Loucy (cell line): Measurements from ENCODE around the gene GMEB2.

Source experiments
- H2AFZ ChIP-seq: fragments of 200-600 bp; sonication (generic); 2 replicates; pipeline ENCODE4 v1.6.0; 2016; ENCODE audit warnings: antibody characterized with exemption, mild to moderate bottlenecking, low read length, moderate library complexity
- H3F3A ChIP-seq: fragments of 200-600 bp; 2 replicates; pipeline ENCODE4 v1.6.0; 2016; ENCODE audit warnings: antibody characterized with exemption, low read depth, mild to moderate bottlenecking
- H3K27me3 ChIP-seq: fragments of 200-600 bp; sonication (generic); 2 replicates; pipeline ENCODE4 v1.6.1; 2014; ENCODE audit warnings: low read length, mild to moderate bottlenecking; ENCODE audit not compliant: insufficient read depth, poor library complexity, severe bottlenecking
- H3K36me3 ChIP-seq: fragments of 200-600 bp; sonication (generic); 2 replicates; pipeline ENCODE4 v1.6.1; 2016; ENCODE audit warnings: low read length; ENCODE audit not compliant: insufficient read depth
- H3K4me1 ChIP-seq: fragments of 200-600 bp; sonication (generic); 2 replicates; pipeline ENCODE4 v1.5.1; 2014; ENCODE audit warnings: low read length, mild to moderate bottlenecking; ENCODE audit not compliant: insufficient read depth, poor library complexity, severe bottlenecking
- H3K4me2 ChIP-seq: fragments of 200-600 bp; sonication (generic); 2 replicates; pipeline ENCODE4 v1.6.0; 2014; ENCODE audit warnings: antibody characterized with exemption, low read length, low read depth, mild to moderate bottlenecking; ENCODE audit not compliant: poor library complexity, severe bottlenecking
- H3K4me3 ChIP-seq: fragments of 200-600 bp; sonication (generic); 2 replicates; pipeline ENCODE4 v1.5.1; 2014; ENCODE audit warnings: low read length, mild to moderate bottlenecking, mixed read lengths; ENCODE audit not compliant: poor library complexity, severe bottlenecking
- H3K79me2 ChIP-seq: fragments of 200-600 bp; sonication (generic); 2 replicates; pipeline ENCODE4 v1.6.1; 2014; ENCODE audit warnings: low read length; ENCODE audit not compliant: insufficient read depth
- H3K9ac ChIP-seq: fragments of 200-600 bp; sonication (generic); 2 replicates; pipeline ENCODE4 v1.6.0; 2014; ENCODE audit warnings: mild to moderate bottlenecking, low read depth, low read length, moderate library complexity; ENCODE audit not compliant: poor library complexity, severe bottlenecking
- H3K9me2 ChIP-seq: fragments of 200-600 bp; sonication (generic); replicated peaks from 2 replicates; pipeline ENCODE4 v1.6.1; 2016; ENCODE audit warnings: low read depth, low read length, mixed read lengths
- H3K9me3 ChIP-seq: fragments of 200-600 bp; sonication (generic); 2 replicates; pipeline ENCODE4 v1.6.1; 2014; ENCODE audit warnings: mild to moderate bottlenecking, antibody characterized with exemption, low read length, low read depth; ENCODE audit not compliant: insufficient read depth
- H4K20me1 ChIP-seq: fragments of 200-600 bp; sonication (generic); 2 replicates; pipeline ENCODE4 v1.6.0; 2014; ENCODE audit warnings: antibody characterized with exemption, low read length, mild to moderate bottlenecking; ENCODE audit not compliant: insufficient read depth, poor library complexity, severe bottlenecking
- CTCF ChIP-seq: fragments of 200-600 bp; sonication (generic); conservative IDR thresholded peaks from 2 replicates; pipeline ENCODE4 v1.5.1; 2014; ENCODE audit warnings: mild to moderate bottlenecking, antibody characterized with exemption, low read length
- EZH2phosphoT487 ChIP-seq: fragments of 200-600 bp; IDR thresholded peaks from 2 replicates; pipeline ENCODE4 v1.6.1; 2018; ENCODE audit warnings: antibody characterized with exemption, mild to moderate bottlenecking, moderate library complexity, borderline replicate concordance

The GMEB2 gene

GRCh38 chr20:63643946-63644345 lies 17.0 kb upstream of the GMEB2 start:
- Histone ChIP-seq H3K9me3 (no peaks in the 10 kb centered on the region), H3K27me3 (no peaks in the 10 kb centered on the region), H3K36me3 (peaks cover 4% of the 10 kb centered on the region; the same call in 1 of the 2 replicates), H3K4me2 (no peak overlapping the region), H4K20me1 (peaks cover 13% of the 10 kb centered on the region), H3K4me1 (peaks cover 21% of the 10 kb centered on the region), H3F3A (peaks cover 7% of the 10 kb centered on the region; the same call in 1 of the 2 replicates), H3K79me2 (peaks cover 15% of the 10 kb centered on the region), H3K9me2 (no peaks in the 10 kb centered on the region), H3K4me3 (no peak overlapping the region), H2AFZ (no peak overlapping the region), H3K9ac (no peak overlapping the region)
- TF ChIP-seq CTCF (no peak), EZH2phosphoT487 (no peak)

GRCh38 chr20:63643499-63643898 lies 16.6 kb upstream of the GMEB2 start:
- Histone ChIP-seq H3K36me3 (peaks cover 4% of the 10 kb centered on the region; the same call in 1 of the 2 replicates), H2AFZ (no peak overlapping the region), H3K9me3 (no peaks in the 10 kb centered on the region), H3K4me1 (peaks cover 22% of the 10 kb centered on the region), H3K9ac (no peak overlapping the region), H3K4me3 (no peak overlapping the region), H3K4me2 (no peak overlapping the region), H3K27me3 (no peaks in the 10 kb centered on the region), H3F3A (peaks cover 7% of the 10 kb centered on the region; the same call in 1 of the 2 replicates), H3K79me2 (peaks cover 10% of the 10 kb centered on the region; the same call in 1 of the 2 replicates), H4K20me1 (peaks cover 10% of the 10 kb centered on the region), H3K9me2 (no peaks in the 10 kb centered on the region)
- no peak for TF ChIP-seq EZH2phosphoT487
- no peak for TF ChIP-seq CTCF

GRCh38 chr20:63642527-63643247 lies 15.8 kb upstream of the GMEB2 start:
- Histone ChIP-seq H3K4me1 (peaks cover 27% of the 10 kb centered on the region), H3K27me3 (no peaks in the 10 kb centered on the region), H3K4me2 (no peak overlapping the region), H3K9ac (no peak overlapping the region), H3K9me2 (no peaks in the 10 kb centered on the region), H3K36me3 (peaks cover 4% of the 10 kb centered on the region; the same call in 1 of the 2 replicates), H3F3A (peaks cover 7% of the 10 kb centered on the region; the same call in 1 of the 2 replicates), H2AFZ (no peak overlapping the region), H3K4me3 (no peak overlapping the region), H3K9me3 (no peaks in the 10 kb centered on the region), H3K79me2 (peaks cover 4% of the 10 kb centered on the region; the same call in 1 of the 2 replicates), H4K20me1 (peaks cover 10% of the 10 kb centered on the region)
- TF ChIP-seq CTCF = no peak
- no peak for TF ChIP-seq EZH2phosphoT487
